HT1080 (cell line): ENCODE results near the gene BIRC2. TPM values are rescaled to one million over a fixed set of nuclear protein-coding genes. Genes with fewer than 3 reads are reported as not detected.
"Not testable (repeated sequence)": the region's sequence is repeated elsewhere in the genome, so short reads cannot be mapped to it uniquely, and the experiment has no call there.

Experiments used
- DNase-seq: peaks from one replicate; pipeline ENCODE4 v3.0.0-alpha.2; 2015; ENCODE audit warnings: low read depth
- polyA plus RNA-seq, 2 experiments: library from polyadenylated mRNA; depleted of rRNA; stranded (reverse); fragments of >200 nt; gene quantifications; 2 replicates each; pipeline ENCODE4 v1.2.3, GENCODE V29; 2015
- total RNA-seq: library from RNA; depleted of rRNA; stranded (reverse); fragments of >200 nt; shearing (Covaris generic); gene quantifications from 2 replicates; pipeline ENCODE4 v1.2.3, GENCODE V29; 2014; rRNA removed

The BIRC2 gene
- 44.0 and 45.6 TPM in 2 replicates for total RNA-seq
- polyA plus RNA-seq (2015; cell fraction: cytosol; rRNA removed): 45.7 and 56.6 TPM in 2 replicates
- 81.3 and 84.6 TPM in 2 replicates for polyA plus RNA-seq (2015; cell fraction: nucleus; rRNA removed)

DNA sequence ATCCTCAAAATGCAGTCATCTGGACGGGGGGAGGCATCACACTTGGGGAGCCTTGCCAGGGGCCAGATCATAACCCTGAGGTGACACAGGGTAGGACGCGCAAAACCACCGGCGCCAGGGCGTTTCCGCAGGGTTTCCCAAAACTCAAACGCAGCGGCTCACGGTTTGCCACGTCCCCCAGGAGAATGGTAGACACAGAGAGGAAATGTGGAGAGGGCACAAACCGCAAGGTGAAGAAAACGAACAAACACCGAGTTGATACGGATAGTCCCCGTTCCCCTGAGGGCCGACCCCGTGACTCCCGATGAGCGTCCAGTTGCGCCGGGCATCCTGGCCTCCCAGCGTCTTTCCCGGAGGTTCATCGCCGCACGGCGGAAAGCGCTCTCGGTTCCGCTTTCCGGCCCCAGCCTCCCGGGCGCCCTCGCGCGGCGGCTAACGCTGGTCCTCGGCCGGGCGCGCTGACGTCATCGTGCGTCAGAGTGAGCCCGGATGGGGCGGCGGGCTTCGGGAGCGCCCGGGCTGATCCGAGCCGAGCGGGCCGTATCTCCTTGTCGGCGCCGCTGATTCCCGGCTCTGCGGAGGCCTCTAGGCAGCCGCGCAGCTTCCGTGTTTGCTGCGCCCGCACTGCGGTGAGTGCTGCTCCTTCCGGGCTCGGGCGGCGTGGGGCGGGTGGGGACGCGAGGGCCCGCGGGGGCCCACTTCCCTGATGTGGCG lies at the start of gene BIRC2:
Gene BIRC2, plus strand, starts transcription at position 467 of the 714 bp plus-strand sequence. CDS start 2,641 bp downstream, outside the sequence.
- DNase-seq: peak; percentile 93

DNA sequence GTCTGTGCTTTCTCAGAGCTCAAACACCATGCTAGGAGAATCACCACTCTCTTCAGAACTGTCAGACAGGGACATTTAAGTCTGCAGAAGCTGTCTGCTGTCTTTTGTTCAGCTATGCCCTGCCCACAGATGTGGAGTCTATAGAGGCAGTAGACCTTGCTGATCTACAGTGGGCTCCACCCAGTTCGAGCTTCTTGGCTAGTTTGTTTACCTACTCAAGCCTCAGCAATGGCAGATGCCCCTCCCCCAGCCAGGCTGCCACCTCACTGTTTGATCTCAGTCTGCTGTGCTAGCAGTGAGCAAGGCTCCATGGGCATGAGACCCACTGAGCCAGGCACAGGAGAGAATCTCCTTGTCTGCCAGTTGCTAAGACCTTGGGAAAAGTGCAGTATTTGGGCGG lies 46.2 kb upstream of the BIRC2 start:
- DNase-seq: not testable (repeated sequence)

GRCh38 chr11:102302241-102302640 lies 44.8 kb upstream of the BIRC2 start:
- DNase-seq: no peak

DNA sequence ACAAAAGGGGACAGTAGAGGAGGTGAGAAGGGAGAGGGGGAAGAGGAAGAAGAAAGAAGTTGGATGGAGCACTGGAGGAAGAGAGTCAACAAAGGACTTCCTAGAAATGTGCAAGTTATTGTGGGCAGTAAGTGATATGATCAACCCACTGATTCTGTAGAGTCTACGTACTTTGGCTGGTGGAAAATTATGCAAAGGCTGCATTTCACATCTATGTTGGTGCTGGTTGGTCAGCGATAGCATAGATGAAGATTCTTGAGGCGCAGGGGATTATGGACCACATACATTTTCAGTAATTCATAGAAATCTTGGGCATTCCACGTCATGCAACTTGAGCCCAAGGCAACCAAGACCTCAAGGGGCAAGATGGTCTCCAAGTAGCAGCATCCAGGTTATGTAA lies 42.3 kb upstream of the BIRC2 start:
- no peak for DNase-seq

DNA sequence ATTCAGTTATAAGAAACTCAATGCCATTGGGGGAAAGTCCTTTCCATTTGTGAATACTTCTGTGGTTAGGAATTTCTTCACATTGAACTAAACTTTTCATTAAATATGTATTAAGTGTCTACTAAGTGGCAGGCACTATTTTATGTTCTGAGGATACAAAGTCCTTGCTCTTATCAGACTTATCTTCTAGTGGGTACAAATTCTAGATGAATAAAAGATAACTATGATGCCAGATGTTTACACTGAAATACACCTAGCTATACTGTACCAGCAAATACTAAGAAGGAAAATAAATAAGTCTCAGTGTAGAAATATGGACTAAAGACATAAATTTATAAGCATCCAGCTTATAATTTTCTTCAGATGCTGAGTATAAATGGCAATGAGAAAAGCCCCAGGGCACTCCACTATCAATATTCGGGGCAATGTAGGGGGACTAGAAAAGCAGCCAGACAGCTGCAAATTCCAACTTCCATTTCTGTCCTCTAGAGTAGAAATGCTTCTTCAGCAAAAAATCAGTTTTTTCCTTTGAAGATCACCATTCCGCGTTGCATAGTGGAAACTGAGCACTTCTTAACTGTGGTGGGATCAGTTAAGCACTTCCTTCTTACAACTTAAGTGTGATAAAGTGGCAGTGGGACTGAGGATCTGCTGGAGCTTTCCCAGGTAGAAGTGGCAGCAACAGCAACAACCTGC lies 41.5 kb upstream of the BIRC2 start:
- DNase-seq: no peak

DNA sequence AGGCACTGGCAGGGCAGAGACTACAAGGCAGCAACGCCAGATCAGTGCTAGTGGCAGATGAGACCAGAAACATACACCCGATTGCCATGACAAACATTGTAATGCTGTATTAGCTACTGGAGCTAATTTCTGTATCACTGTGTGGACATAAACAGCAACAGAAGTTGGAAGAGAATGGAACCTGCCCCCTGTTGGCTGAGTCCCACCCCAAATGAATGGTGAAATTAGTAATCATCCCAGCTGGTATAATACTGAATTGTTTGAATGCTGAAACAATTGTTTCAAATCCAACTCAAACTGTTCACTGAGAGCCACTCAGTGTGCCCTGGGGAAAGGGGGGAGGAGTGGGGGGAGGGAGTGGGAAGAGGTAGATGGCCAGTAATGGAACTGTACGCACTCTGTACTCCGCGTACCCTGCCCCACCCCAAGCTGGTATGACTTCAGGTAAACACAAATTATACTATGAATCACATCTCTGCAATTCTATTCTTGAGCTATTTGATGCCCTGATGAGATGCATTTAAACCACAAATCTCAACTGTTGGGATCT lies 40.9 kb upstream of the BIRC2 start:
- DNase-seq: peak; percentile 50

GRCh38 chr11:102306817-102307726 lies 39.9 kb upstream of the BIRC2 start:
- no peak for DNase-seq

- DNase-seq: no peak
Observed at GRCh38 chr11:102307727-102308038, 39.3 kb upstream of the BIRC2 start.

GRCh38 chr11:102309621-102310541 lies 37.1 kb upstream of the BIRC2 start:
- no peak for DNase-seq

GRCh38 chr11:102312667-102313066 lies 34.3 kb upstream of the BIRC2 start:
- DNase-seq: peak; percentile 34

- no peak for DNase-seq
Observed at GRCh38 chr11:102313238-102313940, 33.6 kb upstream of the BIRC2 start.

DNA sequence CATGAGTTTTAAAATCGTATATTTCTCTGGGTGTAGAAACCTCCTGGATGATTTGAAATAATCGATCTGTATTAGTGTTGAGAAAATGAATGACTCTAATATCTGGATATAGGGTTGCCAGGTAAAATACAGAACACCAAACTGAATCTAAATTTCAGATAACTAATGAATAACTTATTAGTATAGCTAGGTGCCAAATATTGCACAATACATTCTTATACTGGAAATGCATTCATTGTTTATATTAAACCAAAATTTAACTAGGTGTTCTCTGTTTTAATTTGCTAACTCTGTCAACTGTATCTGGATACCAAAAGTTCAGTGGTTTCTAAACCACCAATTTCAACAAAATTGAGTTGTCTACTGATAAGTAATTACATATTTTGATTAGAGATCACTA lies 32.2 kb upstream of the BIRC2 start:
- DNase-seq: no peak

- DNase-seq: no peak
Observed at GRCh38 chr11:102316346-102316904, 30.6 kb upstream of the BIRC2 start.

GRCh38 chr11:102317099-102317767 lies 29.8 kb upstream of the BIRC2 start, which contains the start of gene BIRC3:
BIRC3 (plus strand) TSS chr11:102317484; CDS start chr11:102324510, 7,026 bp downstream.
- peak; percentile 75 for DNase-seq

- no peak for DNase-seq
Observed at GRCh38 chr11:102317768-102318103, 29.3 kb upstream of the BIRC2 start.

GRCh38 chr11:102318469-102318868 lies 28.5 kb upstream of the BIRC2 start:
- DNase-seq: peak; percentile 38

GRCh38 chr11:102319544-102319943 lies 27.5 kb upstream of the BIRC2 start:
- no peak for DNase-seq

DNA sequence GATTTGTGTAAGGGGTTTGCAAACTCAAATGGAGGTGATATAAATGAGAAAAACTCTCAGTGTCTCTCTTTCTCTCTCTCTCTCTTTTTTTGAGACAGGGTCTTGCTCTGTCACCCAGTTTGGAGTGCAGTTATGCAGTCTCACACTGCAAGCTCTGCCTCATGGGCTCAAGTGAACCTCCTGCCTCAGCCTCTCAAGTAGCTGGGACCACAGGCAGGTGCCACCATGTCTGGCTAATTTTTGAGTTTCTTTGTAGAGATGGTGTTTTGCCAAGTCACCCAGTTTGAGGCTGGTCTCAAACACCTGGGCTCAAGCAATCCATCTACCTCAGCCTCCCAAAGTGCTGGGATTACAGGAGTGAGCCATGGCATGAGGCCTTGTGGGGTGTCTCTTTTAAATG lies 26.8 kb upstream of the BIRC2 start:
- DNase-seq: no peak

DNA sequence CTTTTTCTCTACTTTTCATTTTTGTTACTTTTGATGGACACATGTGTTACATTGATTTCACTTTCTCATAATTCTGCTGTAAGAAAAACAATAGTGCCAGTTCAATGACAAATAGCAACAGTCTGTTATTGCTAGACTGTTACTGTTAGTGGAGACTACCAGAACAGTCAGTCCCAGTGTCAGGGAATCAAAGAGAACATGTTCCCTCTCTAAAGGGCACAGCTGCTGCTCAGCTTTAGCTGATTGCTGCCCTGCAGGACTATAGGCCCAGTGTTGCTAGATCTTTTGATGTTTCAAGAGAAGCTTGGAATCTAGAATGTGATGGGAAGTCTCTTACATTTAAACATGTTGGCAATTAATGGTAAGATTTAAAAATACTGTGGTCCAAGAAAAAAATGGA lies 26.3 kb upstream of the BIRC2 start:
- DNase-seq: no peak
